Endodermal cell (in vitro differentiated cells): ENCODE data around the gene PPAN. TPM values are rescaled to one million over a fixed set of nuclear protein-coding genes. Genes with fewer than 3 reads are reported as not detected.

Experiments
- DNase-seq: peaks from one replicate; pipeline ENCODE4 v3.0.0-alpha.2; 2017
- H3K27ac ChIP-seq: 2 replicates; pipeline ENCODE4 v1.5.1; 2013; ENCODE audit warnings: mild to moderate bottlenecking, low read depth, low read length, moderate library complexity
- H3K27me3 ChIP-seq: 2 replicates; pipeline ENCODE4 v1.6.1; 2013; ENCODE audit warnings: mild to moderate bottlenecking, low read length, moderate library complexity; ENCODE audit not compliant: insufficient read depth, control insufficient read depth, poor library complexity, severe bottlenecking
- H3K36me3 ChIP-seq: 2 replicates; pipeline ENCODE4 v1.7.0; 2013; ENCODE audit warnings: mild to moderate bottlenecking, low read length, moderate library complexity; ENCODE audit not compliant: control insufficient read depth, insufficient read depth
- H3K4me1 ChIP-seq: one replicate; pipeline ENCODE4 v1.7.0; 2013; ENCODE audit warnings: low read length; ENCODE audit not compliant: control insufficient read depth, insufficient read depth
- H3K4me3 ChIP-seq: 2 replicates; pipeline ENCODE4 v1.5.1; 2013; ENCODE audit warnings: mild to moderate bottlenecking, low read length, moderate library complexity
- H3K9ac ChIP-seq: 2 replicates; pipeline ENCODE4 v1.6.1; 2013; ENCODE audit warnings: mild to moderate bottlenecking, low read length, moderate library complexity; ENCODE audit not compliant: poor library complexity, severe bottlenecking; ENCODE audit errors: extremely low read depth
- H3K9me3 ChIP-seq: 2 replicates; pipeline ENCODE4 v1.6.1; 2013; ENCODE audit warnings: mild to moderate bottlenecking, low read length, moderate library complexity; ENCODE audit not compliant: control insufficient read depth
- H3K27ac Mint-ChIP-seq: 2 replicates; pipeline ENCODE4 v1.8.0; 2020; ENCODE audit warnings: mixed read lengths
- H3K27me3 Mint-ChIP-seq: 2 replicates; pipeline ENCODE4 v1.8.0; 2021; ENCODE audit warnings: mild to moderate bottlenecking, mixed read lengths; ENCODE audit not compliant: insufficient read depth
- H3K36me3 Mint-ChIP-seq: 2 replicates; pipeline ENCODE4 v1.8.0; 2020; ENCODE audit warnings: low read depth, mixed read lengths
- H3K4me1 Mint-ChIP-seq: 2 replicates; pipeline ENCODE4 v1.8.0; 2020; ENCODE audit warnings: mixed read lengths
- H3K4me3 Mint-ChIP-seq: 2 replicates; pipeline ENCODE4 v1.8.0; 2020; ENCODE audit warnings: mild to moderate bottlenecking, moderate library complexity, mixed read lengths
- H3K9me3 Mint-ChIP-seq: 2 replicates; pipeline ENCODE4 v1.8.0; 2020; ENCODE audit warnings: mild to moderate bottlenecking, mixed read lengths
- CTCF ChIP-seq: fragments of 200-600 bp; sonication (generic); conservative IDR thresholded peaks from 2 replicates; pipeline ENCODE4 v1.5.0; 2021; ENCODE audit warnings: antibody characterized with exemption, mild to moderate bottlenecking
- WGBS, 2 experiments: methylation state at CpG; one replicate each; pipeline versions ENCODE4 v1.1.5 to v1.1.7; 2013; ENCODE audit warnings: missing lambda C conversion rate in 2 of 2, mixed read lengths in 1 of 2; ENCODE audit not compliant: insufficient coverage in 1 of 2, insufficient read length in 1 of 2; 5-methylcytosine and 5-hydroxymethylcytosine counted together
- total RNA-seq, 2 donors: library from RNA; stranded (reverse); fragmentation: NEBNext Ultra II Directional in 1 of 2; extraction: Animal tissue kit (Norgen Biotek cat#: 25700) in 1 of 2; gene quantifications; 2 replicates in 1 of 2; 3 replicates in 1 of 2; pipeline ENCODE4 v1.2.1, GENCODE V29; 2021

Gene PPAN
- total RNA-seq, 2 donors from 2014 or later: 40.3 to 54.0 TPM

DNA sequence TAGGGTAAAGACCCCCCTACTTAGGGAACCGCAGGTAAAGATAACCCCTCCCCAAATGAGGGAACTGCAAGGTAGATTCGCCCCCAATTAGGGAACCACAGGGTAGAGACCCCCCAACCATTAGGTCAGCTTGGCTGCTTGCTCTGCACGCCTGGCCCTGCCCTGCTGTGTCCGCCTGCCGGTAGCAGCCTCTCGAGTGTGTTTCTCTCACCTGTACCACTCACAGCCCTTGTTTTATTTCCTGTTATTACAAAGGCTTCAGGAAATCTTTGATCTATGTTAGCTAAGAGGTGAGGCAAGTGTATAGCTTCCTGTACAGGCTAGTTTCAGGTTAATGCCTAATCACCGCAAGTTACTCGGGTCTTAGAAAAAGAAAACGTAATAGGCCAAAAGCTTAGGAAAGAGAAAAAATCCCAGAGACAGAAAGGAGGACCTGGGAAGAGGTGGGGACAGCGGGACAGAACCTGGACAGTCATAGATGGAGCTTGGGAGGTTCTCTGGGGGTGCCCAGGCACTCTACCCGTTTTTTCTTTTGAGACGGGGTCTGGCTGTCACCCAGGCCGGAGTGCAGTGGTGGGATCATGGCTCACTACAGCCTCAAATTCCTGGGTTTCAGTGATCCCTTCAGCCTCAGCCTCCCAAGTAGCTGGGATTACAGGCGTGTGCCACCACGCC lies 36.7 kb downstream of the PPAN start:
- Histone ChIP-seq H3K27ac (no peak overlapping the region), H3K4me1 (no peaks in the 10 kb centered on the region), H3K27me3 (no peaks in the 10 kb centered on the region), H3K9ac (no peak overlapping the region), H3K9me3 (no peaks in the 10 kb centered on the region), H3K4me3 (no peak overlapping the region), H3K36me3 (peaks cover 86% of the 10 kb centered on the region)
- Mint-ChIP-seq H3K27me3 (no peaks in the 10 kb centered on the region), H3K9me3 (no peaks in the 10 kb centered on the region), H3K27ac (no peak overlapping the region), H3K36me3 (peaks cover 76% of the 10 kb centered on the region), H3K4me3 (no peak overlapping the region), H3K4me1 (no peaks in the 10 kb centered on the region)
- TF ChIP-seq CTCF: no peak
- DNase-seq: no peak
- 86 to 90% methylated on average over 15 of the region's 15 CpGs for WGBS, 2 experiments

- TF ChIP-seq CTCF: no peak
Observed at GRCh38 chr19:10143681-10144080, 37.5 kb downstream of the PPAN start.

GRCh38 chr19:10144361-10144760 lies 38.2 kb downstream of the PPAN start:
- Histone ChIP-seq H3K36me3 (peaks cover 80% of the 10 kb centered on the region), H3K27ac (no peak overlapping the region), H3K9me3 (no peaks in the 10 kb centered on the region), H3K27me3 (no peaks in the 10 kb centered on the region), H3K9ac (no peak overlapping the region), H3K4me1 (no peaks in the 10 kb centered on the region), H3K4me3 (no peak overlapping the region)
- H3K4me1 Mint-ChIP-seq: no peaks in the 10 kb centered on the region
- no peaks in the 10 kb centered on the region for H3K27me3 Mint-ChIP-seq
- 94 to 96% methylated on average over 10 of the region's 10 CpGs for WGBS, 2 experiments
- H3K4me3 Mint-ChIP-seq: no peak overlapping the region
- H3K36me3 Mint-ChIP-seq: peaks cover 76% of the 10 kb centered on the region
- H3K27ac Mint-ChIP-seq: no peak overlapping the region
- no peaks in the 10 kb centered on the region for H3K9me3 Mint-ChIP-seq
- DNase-seq: no peak
- no peak for TF ChIP-seq CTCF

More at GRCh38 chr19:10143681-10144080, 37.5 kb downstream of the PPAN start:
- Histone ChIP-seq H3K27ac (no peak overlapping the region), H3K9ac (no peak overlapping the region), H3K4me1 (no peaks in the 10 kb centered on the region), H3K4me3 (no peak overlapping the region), H3K9me3 (no peaks in the 10 kb centered on the region), H3K27me3 (no peaks in the 10 kb centered on the region), H3K36me3 (peaks cover 82% of the 10 kb centered on the region)
- peaks cover 74% of the 10 kb centered on the region for H3K36me3 Mint-ChIP-seq
- WGBS, 2 experiments: 93 to 94% methylated on average over 11 of the region's 11 CpGs
- no peak overlapping the region for H3K27ac Mint-ChIP-seq
- H3K9me3 Mint-ChIP-seq: no peaks in the 10 kb centered on the region
- DNase-seq: no peak
- no peak overlapping the region for H3K4me3 Mint-ChIP-seq
- no peaks in the 10 kb centered on the region for H3K4me1 Mint-ChIP-seq
- H3K27me3 Mint-ChIP-seq: no peaks in the 10 kb centered on the region
